DOHH2 (cell line): ENCODE results near the gene MSH2.

Source experiments
- H3F3A ChIP-seq: fragments of 200-600 bp; sonication (generic), shearing (Covaris generic); 2 replicates; pipeline ENCODE4 v1.6.0; 2016; ENCODE audit warnings: antibody characterized with exemption, mild to moderate bottlenecking; ENCODE audit not compliant: control insufficient read depth, insufficient read depth
- H3K27ac ChIP-seq: fragments of 200-600 bp; sonication (generic); 2 replicates; pipeline ENCODE4 v1.5.1; 2014; ENCODE audit warnings: low read depth, mild to moderate bottlenecking, low read length, moderate library complexity
- H3K27me3 ChIP-seq: fragments of 200-600 bp; sonication (generic); 2 replicates; pipeline ENCODE4 v1.6.1; 2014; ENCODE audit warnings: mild to moderate bottlenecking, low read length, mixed read lengths; ENCODE audit not compliant: control insufficient read depth
- H3K36me3 ChIP-seq: fragments of 200-600 bp; sonication (generic); 2 replicates; pipeline ENCODE4 v1.6.1; 2014; ENCODE audit warnings: mild to moderate bottlenecking, low read length, moderate library complexity, mixed read lengths; ENCODE audit not compliant: control insufficient read depth
- H3K4me1 ChIP-seq: fragments of 200-600 bp; sonication (generic); 2 replicates; pipeline ENCODE4 v1.6.1; 2014; ENCODE audit warnings: mild to moderate bottlenecking, low read length, mixed read lengths; ENCODE audit not compliant: control insufficient read depth
- H3K4me2 ChIP-seq: fragments of 200-600 bp; sonication (generic); 2 replicates; pipeline ENCODE4 v1.6.0; 2014; ENCODE audit warnings: mild to moderate bottlenecking, low read length, moderate library complexity
- H3K4me3 ChIP-seq: fragments of 200-600 bp; sonication (generic); 2 replicates; pipeline ENCODE4 v1.5.1; 2014; ENCODE audit warnings: mild to moderate bottlenecking, low read length, mixed read lengths
- H3K79me2 ChIP-seq: fragments of 200-600 bp; sonication (generic); 2 replicates; pipeline ENCODE4 v1.6.1; 2014; ENCODE audit warnings: mild to moderate bottlenecking, low read length, mixed read lengths; ENCODE audit not compliant: control insufficient read depth
- H3K9me2 ChIP-seq: fragments of 200-600 bp; sonication (generic); replicated peaks from 2 replicates; pipeline ENCODE4 v1.6.1; 2014; ENCODE audit warnings: mild to moderate bottlenecking, low read length, mixed read lengths; ENCODE audit not compliant: control insufficient read depth
- H3K9me3 ChIP-seq: fragments of 200-600 bp; sonication (generic); 2 replicates; pipeline ENCODE4 v1.6.1; 2014; ENCODE audit warnings: antibody characterized with exemption, low read length, mixed read lengths; ENCODE audit not compliant: control insufficient read depth, insufficient read depth
- H4K20me1 ChIP-seq: fragments of 200-600 bp; sonication (generic); 2 replicates; pipeline ENCODE4 v1.6.0; 2014; ENCODE audit warnings: low read depth, mild to moderate bottlenecking, antibody characterized with exemption, low read length, moderate library complexity; ENCODE audit not compliant: control insufficient read depth, insufficient read depth
- CTCF ChIP-seq: fragments of 200-600 bp; sonication (generic); IDR thresholded peaks from one replicate; pipeline ENCODE4 v1.5.1; 2014; ENCODE audit warnings: antibody characterized with exemption, mild to moderate bottlenecking, low read depth, low read length; ENCODE audit not compliant: poor library complexity, severe bottlenecking
- EZH2phosphoT487 ChIP-seq: fragments of 200-600 bp; sonication (generic); IDR thresholded peaks from 2 replicates; pipeline ENCODE4 v1.6.1; 2017; ENCODE audit warnings: borderline replicate concordance, mild to moderate bottlenecking, antibody characterized with exemption, low read length, moderate library complexity, mixed read lengths

Gene MSH2

GRCh38 chr2:47386551-47386950, 16.4 kb upstream of the MSH2 start:
- Histone ChIP-seq H3K27me3 (peaks cover 15% of the 10 kb centered on the region), H3K9me3 (no peaks in the 10 kb centered on the region), H3K27ac (no peak overlapping the region), H3K4me3 (no peak overlapping the region), H3K9me2 (no peaks in the 10 kb centered on the region), H4K20me1 (no peaks in the 10 kb centered on the region), H3F3A (no peaks in the 10 kb centered on the region), H3K36me3 (no peaks in the 10 kb centered on the region), H3K79me2 (no peaks in the 10 kb centered on the region), H3K4me1 (no peaks in the 10 kb centered on the region), H3K4me2 (no peak overlapping the region)
- TF ChIP-seq EZH2phosphoT487 (no peak), CTCF (no peak)

- TF ChIP-seq EZH2phosphoT487 = no peak
- no peak for TF ChIP-seq CTCF
- no peaks in the 10 kb centered on the region for H3K9me3 ChIP-seq
- no peaks in the 10 kb centered on the region for H3K36me3 ChIP-seq
- H3K4me3 ChIP-seq = no peak overlapping the region
- H3K4me2 ChIP-seq = no peak overlapping the region
- peaks cover 15% of the 10 kb centered on the region for H3K27me3 ChIP-seq
- H3K4me1 ChIP-seq = no peaks in the 10 kb centered on the region
- no peaks in the 10 kb centered on the region for H3K9me2 ChIP-seq
- no peaks in the 10 kb centered on the region for H3F3A ChIP-seq
- H4K20me1 ChIP-seq = no peaks in the 10 kb centered on the region
- H3K79me2 ChIP-seq = no peaks in the 10 kb centered on the region
- no peak overlapping the region for H3K27ac ChIP-seq
Observed at GRCh38 chr2:47388888-47389287, 14.1 kb upstream of the MSH2 start.

GRCh38 chr2:47389692-47390091, 13.3 kb upstream of the MSH2 start:
- H3K27me3 ChIP-seq = peaks cover 15% of the 10 kb centered on the region
- H3K36me3 ChIP-seq = no peaks in the 10 kb centered on the region
- H4K20me1 ChIP-seq = no peaks in the 10 kb centered on the region
- no peak overlapping the region for H3K27ac ChIP-seq
- H3K9me3 ChIP-seq = no peaks in the 10 kb centered on the region
- no peak overlapping the region for H3K4me2 ChIP-seq
- H3F3A ChIP-seq = no peaks in the 10 kb centered on the region
- H3K9me2 ChIP-seq = no peaks in the 10 kb centered on the region
- H3K4me3 ChIP-seq = no peak overlapping the region
- TF ChIP-seq CTCF (no peak), EZH2phosphoT487 (no peak)
- no peaks in the 10 kb centered on the region for H3K4me1 ChIP-seq
- no peaks in the 10 kb centered on the region for H3K79me2 ChIP-seq
